ENCODE data around the gene INAFM2.

The INAFM2 gene

GRCh38 chr15:40323239-40323952 is at the start of gene INAFM2 (continued):
- no peak for TF ChIP-seq ZBTB49 (tag by site-specific recombination; IDR thresholded peaks at IDR 0.05; ENCODE audit: low read depth)
- peak; percentile 78 for TF ChIP-seq PATZ1 (tag by site-specific recombination; IDR thresholded peaks at IDR 0.05)
- peak; percentile 85 for TF ChIP-seq ZXDB (tag by site-specific recombination; IDR thresholded peaks at IDR 0.05)
- peak; percentile 97 for TF ChIP-seq ZNF341 (tag by site-specific recombination; IDR thresholded peaks at IDR 0.05; ENCODE audit: low read depth)
- no peak for TF ChIP-seq ZNF350 (tag by site-specific recombination; IDR thresholded peaks at IDR 0.05)
- TF ChIP-seq ZNF837 (tag by site-specific recombination; IDR thresholded peaks at IDR 0.05), result no peak
- no peak for TF ChIP-seq ZNF311 (tag by site-specific recombination; IDR thresholded peaks at IDR 0.05; ENCODE audit: borderline replicate concordance)
- peak; percentile 63 for TF ChIP-seq SETDB1 (IDR thresholded peaks at IDR 0.05; ENCODE audit: insufficient read length, low read length)
- TF ChIP-seq ZNF274 (IDR thresholded peaks at IDR 0.05; ENCODE audit: low read length), result no peak
- TF ChIP-seq ZNF274 (tag by site-specific recombination; IDR thresholded peaks at IDR 0.05; ENCODE audit: borderline replicate concordance), result no peak
- TF ChIP-seq ZNF596 (tag by site-specific recombination; IDR thresholded peaks at IDR 0.05), result peak; percentile 85
- peak; percentile 73; the same call in 1 of the 2 replicates for TF ChIP-seq ELK4 (IDR thresholded peaks at IDR 0.05; ENCODE audit: borderline replicate concordance, low read depth, low read length)
- no peak for TF ChIP-seq ZNF140 (tag by site-specific recombination; IDR thresholded peaks at IDR 0.05)
- TF ChIP-seq MZF1 (tag by site-specific recombination; IDR thresholded peaks at IDR 0.05; ENCODE audit: borderline replicate concordance), result peak; percentile 64; the same call in 1 of the 2 replicates
- TF ChIP-seq WT1 (tag by site-specific recombination; IDR thresholded peaks at IDR 0.05), result peak; percentile 90
- peak; percentile 91 for TF ChIP-seq GLIS2 (tag by site-specific recombination; IDR thresholded peaks at IDR 0.05)
- peak; percentile 62 for TF ChIP-seq ZBTB17 (tag by site-specific recombination; IDR thresholded peaks at IDR 0.05)
- no peak for TF ChIP-seq ZNF292 (tag by site-specific recombination; IDR thresholded peaks at IDR 0.05; ENCODE audit: borderline replicate concordance, low read depth)
- TF ChIP-seq ZNF518A (tag by site-specific recombination; conservative IDR thresholded peaks at IDR 0.05; ENCODE audit: low read depth), result no peak
- no peak for TF ChIP-seq PRDM1 (tag by site-specific recombination; IDR thresholded peaks at IDR 0.05)
- no peak for TF ChIP-seq ZNF324 (tag by site-specific recombination; IDR thresholded peaks at IDR 0.05)
- no peak for TF ChIP-seq ZNF133 (tag by site-specific recombination; IDR thresholded peaks at IDR 0.05)
- TF ChIP-seq ZNF645 (tag by site-specific recombination; IDR thresholded peaks at IDR 0.05), result no peak
- no peak for TF ChIP-seq ZNF169 (tag by site-specific recombination; IDR thresholded peaks at IDR 0.05)
- TF ChIP-seq ZNF610 (tag by site-specific recombination; IDR thresholded peaks at IDR 0.05; ENCODE audit: borderline replicate concordance), result 0 out of 2 replicates have a peak, but pooled peaks have one; percentile 33
- no peak for TF ChIP-seq ZNF776 (tag by site-specific recombination; IDR thresholded peaks at IDR 0.05; ENCODE audit: borderline replicate concordance)
